ENCODE data around the gene IL18.

GRCh38 chr11:112096194-112096593, 67.7 kb downstream of the IL18 start:
- TF ChIP-seq SMAD3 (CRISPR knock-in tag; IDR thresholded peaks at IDR 0.05; ENCODE audit: borderline replicate concordance), result no peak
- TF ChIP-seq CTCF (IDR thresholded peaks at IDR 0.05), result no peak
- no peak for TF ChIP-seq ZNF121 (CRISPR knock-in tag; IDR thresholded peaks at IDR 0.05)
- TF ChIP-seq ESRRA (CRISPR knock-in tag; IDR thresholded peaks at IDR 0.05; ENCODE audit: borderline replicate concordance), result no peak
- no peak for TF ChIP-seq TCF7 (CRISPR knock-in tag; IDR thresholded peaks at IDR 0.05; ENCODE audit: low read depth)
- TF ChIP-seq MLX (CRISPR knock-in tag; IDR thresholded peaks at IDR 0.05), result no peak
- no peak for TF ChIP-seq JUN (CRISPR knock-in tag; IDR thresholded peaks at IDR 0.05)
- TF ChIP-seq PRRX2 (CRISPR knock-in tag; IDR thresholded peaks at IDR 0.05), result no peak

Data from WTC11 (cell line).